GM13976 (cell line): ENCODE results near the gene SCO2.
A peak's percentile ranks its signal among the peaks of the same experiment; 100 is the strongest.

Experiments used
- DNase-seq: peaks from one replicate; pipeline ENCODE4 v3.0.0; 2012; ENCODE audit warnings: low spot score
- in situ Hi-C: fragments of 300-500 bp; cut with MboI; formaldehyde crosslinking; loops from one replicate; pipeline ENCODE4 v1.12.0; 2022; ENCODE audit warnings: low sequenced_read_pairs, mixed read lengths, inconsistent platforms; ENCODE audit not compliant: unreplicated experiment
- TF ChIP-seq, protein P1 (sequence below): IDR thresholded peaks from 2 replicates; pipeline ENCODE4 v1.5.1; 2012; ENCODE audit warnings: borderline replicate concordance, mild to moderate bottlenecking; ENCODE audit not compliant: insufficient read depth; ENCODE audit errors: extremely low read depth, missing control alignments, control extremely low read depth

The SCO2 gene

DNA sequence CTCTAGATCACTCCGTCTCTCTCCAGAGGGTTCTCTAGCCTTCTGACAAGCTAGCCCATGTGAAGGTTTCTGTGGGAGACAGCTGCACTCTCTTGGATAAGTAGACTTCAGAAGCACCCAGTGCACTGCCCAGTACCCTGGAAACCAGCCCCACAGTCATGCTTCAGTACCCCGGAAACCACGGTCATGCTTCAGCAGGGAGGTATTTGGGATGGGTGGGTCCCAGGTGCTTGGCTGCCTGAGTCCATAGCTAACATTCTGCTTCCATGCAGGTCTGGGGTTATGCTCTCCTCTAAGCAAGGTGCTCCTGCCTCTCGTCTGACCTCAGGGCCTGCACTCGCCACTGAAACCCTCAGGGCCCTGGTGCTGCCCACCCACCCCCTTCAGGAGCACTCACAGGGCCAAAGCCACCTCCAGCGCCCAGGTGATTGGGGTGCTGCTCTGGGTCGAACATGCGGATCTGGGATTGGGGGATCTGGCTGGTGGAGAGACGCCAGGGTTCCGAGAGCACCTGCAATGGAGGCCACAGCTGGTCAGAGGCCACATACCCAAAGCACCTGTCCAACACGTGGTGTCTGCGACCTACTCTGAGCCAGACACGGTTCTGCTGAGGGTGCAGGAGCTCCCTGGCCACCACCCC is 44.6 kb upstream of the SCO2 start:
- DNase-seq = peak; percentile 31
- TF ChIP-seq, protein P1, sequence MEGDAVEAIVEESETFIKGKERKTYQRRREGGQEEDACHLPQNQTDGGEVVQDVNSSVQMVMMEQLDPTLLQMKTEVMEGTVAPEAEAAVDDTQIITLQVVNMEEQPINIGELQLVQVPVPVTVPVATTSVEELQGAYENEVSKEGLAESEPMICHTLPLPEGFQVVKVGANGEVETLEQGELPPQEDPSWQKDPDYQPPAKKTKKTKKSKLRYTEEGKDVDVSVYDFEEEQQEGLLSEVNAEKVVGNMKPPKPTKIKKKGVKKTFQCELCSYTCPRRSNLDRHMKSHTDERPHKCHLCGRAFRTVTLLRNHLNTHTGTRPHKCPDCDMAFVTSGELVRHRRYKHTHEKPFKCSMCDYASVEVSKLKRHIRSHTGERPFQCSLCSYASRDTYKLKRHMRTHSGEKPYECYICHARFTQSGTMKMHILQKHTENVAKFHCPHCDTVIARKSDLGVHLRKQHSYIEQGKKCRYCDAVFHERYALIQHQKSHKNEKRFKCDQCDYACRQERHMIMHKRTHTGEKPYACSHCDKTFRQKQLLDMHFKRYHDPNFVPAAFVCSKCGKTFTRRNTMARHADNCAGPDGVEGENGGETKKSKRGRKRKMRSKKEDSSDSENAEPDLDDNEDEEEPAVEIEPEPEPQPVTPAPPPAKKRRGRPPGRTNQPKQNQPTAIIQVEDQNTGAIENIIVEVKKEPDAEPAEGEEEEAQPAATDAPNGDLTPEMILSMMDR = no peak
- in situ Hi-C loops = no loop called here

DNA sequence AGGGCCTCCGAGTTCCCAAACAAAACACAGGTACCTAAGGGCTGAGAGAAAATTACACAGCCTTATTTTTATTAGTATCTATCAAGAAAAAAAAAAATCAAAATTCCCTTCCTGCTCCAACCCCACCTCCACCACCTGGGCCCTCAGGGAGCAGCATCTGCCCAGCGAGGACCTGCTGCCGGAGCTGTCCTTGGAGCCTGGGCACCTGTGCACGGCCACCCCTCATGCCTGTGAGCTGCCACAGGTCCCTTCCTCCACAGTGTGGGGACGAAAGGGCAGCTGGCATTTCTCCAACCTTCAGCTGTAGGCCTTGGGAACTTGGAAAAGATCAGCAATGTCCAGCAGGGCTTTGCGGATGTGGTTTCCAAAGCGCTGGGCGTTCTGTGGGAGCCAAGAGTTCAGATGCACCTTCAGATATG is 43.7 kb upstream of the SCO2 start:
- in situ Hi-C loops = no loop called here
- TF ChIP-seq, protein P1 = no peak
- DNase-seq = no peak

DNA sequence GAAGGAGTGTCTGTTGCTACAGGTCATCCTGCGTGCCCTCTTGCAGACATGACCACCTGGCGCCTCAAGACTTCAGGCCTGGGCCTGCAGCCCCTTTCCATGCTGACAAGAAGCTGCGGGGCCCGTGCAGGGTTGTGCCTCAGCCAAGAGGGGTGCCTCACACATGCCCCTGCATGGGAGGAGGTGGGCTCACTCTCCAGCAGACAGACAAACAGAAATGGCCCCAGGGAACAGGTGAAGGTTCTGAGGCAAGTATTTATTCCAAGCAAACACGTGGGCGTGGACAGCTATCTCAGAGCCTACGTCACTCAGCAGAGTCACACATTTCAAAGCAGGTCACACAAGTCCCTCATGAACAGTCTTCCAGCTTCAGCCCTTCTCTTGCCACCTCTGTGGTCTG is 43.2 kb upstream of the SCO2 start:
- in situ Hi-C loops = no loop called here
- TF ChIP-seq, protein P1 = no peak
- no peak for DNase-seq

DNA sequence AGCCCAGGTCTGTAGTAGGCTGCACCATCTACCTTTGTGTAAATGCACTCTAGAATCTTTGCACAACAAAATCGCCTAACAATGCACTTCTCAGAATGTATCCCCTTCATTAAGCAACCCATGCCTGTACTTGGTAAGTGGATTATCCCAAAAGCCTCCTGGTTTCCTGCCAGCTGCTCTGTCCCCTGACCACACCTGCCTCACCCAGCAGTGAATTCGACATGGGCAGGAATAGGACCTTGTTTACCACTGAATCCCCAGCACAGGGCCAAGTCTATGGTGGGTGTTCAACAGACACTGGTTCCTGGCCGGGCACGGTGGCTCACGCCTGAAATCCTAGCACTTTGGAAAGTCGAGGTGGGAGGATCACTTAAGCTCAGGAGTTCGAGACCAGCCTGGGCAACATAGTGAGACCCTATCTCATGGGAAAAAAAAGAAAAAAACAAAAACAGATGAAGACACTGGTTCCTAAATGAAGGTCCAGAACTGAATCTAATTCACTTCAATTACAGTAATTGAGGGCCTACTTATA is 42.4 kb upstream of the SCO2 start:
- in situ Hi-C loops = no loop called here
- TF ChIP-seq, protein P1 = no peak
- DNase-seq = no peak

DNA sequence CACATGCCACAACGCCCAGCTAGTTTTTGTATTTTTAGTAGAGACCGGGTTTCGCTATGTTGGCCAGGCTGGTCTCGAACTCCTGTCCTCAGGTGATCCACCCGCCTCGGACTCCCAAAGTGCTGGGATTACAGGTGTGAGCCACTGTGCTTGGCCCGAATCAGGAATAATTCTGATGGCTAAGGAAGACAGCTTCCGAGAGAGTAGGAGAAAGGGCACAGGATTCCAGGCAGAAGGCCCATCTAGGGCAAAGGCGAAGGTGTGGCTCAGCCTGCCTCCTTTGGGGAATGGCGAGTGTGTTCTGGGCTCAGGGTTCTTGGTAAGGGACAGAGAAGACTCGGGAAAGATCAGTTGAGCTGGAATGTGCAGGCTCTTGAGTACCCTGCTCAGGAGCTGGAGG is 38.9 kb upstream of the SCO2 start:
- no peak for DNase-seq
- in situ Hi-C loops = no loop called here
- TF ChIP-seq, protein P1 = no peak

DNA sequence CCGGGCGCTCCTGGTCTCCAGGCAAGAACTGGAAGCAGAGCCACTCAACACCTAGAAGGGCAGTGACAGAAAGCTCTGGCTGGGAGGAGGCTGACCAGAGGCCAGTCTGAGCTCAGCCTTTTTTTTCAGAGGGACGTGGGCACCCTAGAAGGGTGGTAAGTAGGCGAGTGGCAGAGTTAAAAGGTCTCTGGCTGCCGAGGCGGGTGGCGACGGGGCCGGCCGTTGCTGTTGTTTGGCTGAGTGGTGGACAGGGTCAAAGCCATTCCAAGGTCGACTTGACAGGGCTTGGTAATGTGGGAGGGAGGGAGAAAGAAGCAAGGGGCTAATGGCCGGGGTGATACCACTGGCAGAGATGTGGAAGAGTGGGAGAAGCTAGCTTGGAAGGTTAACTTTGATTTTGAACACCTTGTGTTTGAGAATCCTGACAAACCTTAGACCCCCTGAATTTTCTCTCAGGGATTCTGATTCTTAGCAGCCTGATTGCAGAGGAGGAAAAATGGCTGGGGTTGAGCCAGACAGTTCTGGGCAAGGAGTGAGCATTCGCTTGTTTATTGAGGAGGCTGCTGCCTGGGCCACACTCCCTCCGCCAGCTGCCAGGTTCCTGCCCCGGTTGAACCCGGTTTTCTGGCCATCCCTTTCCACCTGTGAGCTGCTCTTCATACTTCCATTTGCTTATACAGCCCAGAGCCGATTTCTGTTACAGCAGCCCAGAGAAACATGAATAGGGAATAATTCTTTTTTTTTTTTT is 38.2 kb upstream of the SCO2 start:
- peak; percentile 22 for DNase-seq
- in situ Hi-C loops = no loop called here
- TF ChIP-seq, protein P1 = no peak
